HUES48 (cell line): ENCODE measurements around the gene LRATD1.

ENCODE experiments used
- H3K27ac ChIP-seq: one replicate; pipeline ENCODE4 v1.7.0; 2013; ENCODE audit warnings: low read depth, low read length, inconsistent platforms
- H3K27me3 ChIP-seq: 2 replicates; pipeline ENCODE4 v1.6.1; 2013; ENCODE audit warnings: mild to moderate bottlenecking, low read length; ENCODE audit not compliant: control insufficient read depth, insufficient read depth
- H3K36me3 ChIP-seq: 2 replicates; pipeline ENCODE4 v1.6.1; 2013; ENCODE audit warnings: low read length; ENCODE audit not compliant: control insufficient read depth, insufficient read depth
- H3K4me1 ChIP-seq: 2 replicates; pipeline ENCODE4 v1.6.1; 2013; ENCODE audit warnings: mild to moderate bottlenecking, low read length; ENCODE audit not compliant: control insufficient read depth, insufficient read depth
- H3K4me3 ChIP-seq: 2 replicates; pipeline ENCODE4 v1.5.1; 2013; ENCODE audit warnings: mild to moderate bottlenecking, low read depth, low read length
- H3K9ac ChIP-seq: 2 replicates; pipeline ENCODE4 v1.6.1; 2013; ENCODE audit warnings: mild to moderate bottlenecking, low read depth, low read length, moderate library complexity
- H3K9me3 ChIP-seq: 2 replicates; pipeline ENCODE4 v1.6.1; 2013; ENCODE audit warnings: low read length; ENCODE audit not compliant: control insufficient read depth, insufficient read depth

Gene LRATD1

GRCh38 chr2:14661163-14661562 lies 28.6 kb downstream of the LRATD1 start:
- Histone ChIP-seq H3K9ac (no peak overlapping the region), H3K9me3 (no peaks in the 10 kb centered on the region), H3K4me1 (0 out of 2 replicates have a peak, but pooled peaks cover 4% of the 10 kb centered on the region), H3K27me3 (no peaks in the 10 kb centered on the region), H3K27ac (no peak overlapping the region), H3K36me3 (no peaks in the 10 kb centered on the region), H3K4me3 (no peak overlapping the region)

GRCh38 chr2:14673351-14673875 lies 40.9 kb downstream of the LRATD1 start:
- Histone ChIP-seq H3K4me3 (no peak overlapping the region), H3K4me1 (no peaks in the 10 kb centered on the region), H3K27me3 (no peaks in the 10 kb centered on the region)

GRCh38 chr2:14675489-14675888 lies 43.0 kb downstream of the LRATD1 start:
- Histone ChIP-seq H3K4me3 (no peak overlapping the region), H3K9ac (no peak overlapping the region), H3K27ac (no peak overlapping the region), H3K27me3 (no peaks in the 10 kb centered on the region), H3K36me3 (no peaks in the 10 kb centered on the region), H3K9me3 (no peaks in the 10 kb centered on the region), H3K4me1 (peaks cover 7% of the 10 kb centered on the region; the same call in 1 of the 2 replicates)

More at GRCh38 chr2:14673351-14673875, 40.9 kb downstream of the LRATD1 start:
- Histone ChIP-seq H3K27ac (no peak overlapping the region), H3K9me3 (no peaks in the 10 kb centered on the region), H3K36me3 (no peaks in the 10 kb centered on the region), H3K9ac (no peak overlapping the region)

GRCh38 chr2:14676371-14676770 lies 43.9 kb downstream of the LRATD1 start:
- H3K4me3 ChIP-seq, result no peak overlapping the region
- no peaks in the 10 kb centered on the region for H3K27me3 ChIP-seq
- no peak overlapping the region for H3K9ac ChIP-seq
- no peaks in the 10 kb centered on the region for H3K36me3 ChIP-seq
- H3K4me1 ChIP-seq, result peaks cover 7% of the 10 kb centered on the region; the same call in 1 of the 2 replicates
- H3K9me3 ChIP-seq, result no peaks in the 10 kb centered on the region
- no peak overlapping the region for H3K27ac ChIP-seq

- H3K4me1 ChIP-seq, result peaks cover 7% of the 10 kb centered on the region; the same call in 1 of the 2 replicates
- H3K9ac ChIP-seq, result no peak overlapping the region
- no peaks in the 10 kb centered on the region for H3K9me3 ChIP-seq
- H3K27ac ChIP-seq, result no peak overlapping the region
- no peaks in the 10 kb centered on the region for H3K27me3 ChIP-seq
- no peaks in the 10 kb centered on the region for H3K36me3 ChIP-seq
- no peak overlapping the region for H3K4me3 ChIP-seq
Measured at GRCh38 chr2:14677039-14677438, 44.5 kb downstream of the LRATD1 start.

GRCh38 chr2:14678761-14679160 lies 46.2 kb downstream of the LRATD1 start:
- Histone ChIP-seq H3K27ac (no peak overlapping the region), H3K36me3 (no peaks in the 10 kb centered on the region), H3K27me3 (no peaks in the 10 kb centered on the region), H3K9me3 (no peaks in the 10 kb centered on the region), H3K9ac (no peak overlapping the region), H3K4me1 (peaks cover 7% of the 10 kb centered on the region; the same call in 1 of the 2 replicates), H3K4me3 (no peak overlapping the region)

- Histone ChIP-seq H3K9ac (no peak overlapping the region), H3K4me3 (no peak overlapping the region), H3K27ac (no peak overlapping the region), H3K9me3 (no peaks in the 10 kb centered on the region), H3K27me3 (no peaks in the 10 kb centered on the region), H3K36me3 (no peaks in the 10 kb centered on the region), H3K4me1 (peaks cover 7% of the 10 kb centered on the region; the same call in 1 of the 2 replicates)
Measured at GRCh38 chr2:14681608-14682007, 49.1 kb downstream of the LRATD1 start.
